ENCODE results near the gene PELI2.

PELI2 gene

GRCh38 chr14:56205881-56206280 is 87.7 kb downstream of the PELI2 start:
- DNase-seq (ENCODE audit: low read depth in 2 of 2): no peak

- no peak for DNase-seq (ENCODE audit: low read depth in 2 of 2)
Observed at GRCh38 chr14:56206596-56206995, 88.4 kb downstream of the PELI2 start.

- no peak for DNase-seq (ENCODE audit: low read depth in 2 of 2)
Observed at GRCh38 chr14:56207626-56208292, 89.5 kb downstream of the PELI2 start.

DNA sequence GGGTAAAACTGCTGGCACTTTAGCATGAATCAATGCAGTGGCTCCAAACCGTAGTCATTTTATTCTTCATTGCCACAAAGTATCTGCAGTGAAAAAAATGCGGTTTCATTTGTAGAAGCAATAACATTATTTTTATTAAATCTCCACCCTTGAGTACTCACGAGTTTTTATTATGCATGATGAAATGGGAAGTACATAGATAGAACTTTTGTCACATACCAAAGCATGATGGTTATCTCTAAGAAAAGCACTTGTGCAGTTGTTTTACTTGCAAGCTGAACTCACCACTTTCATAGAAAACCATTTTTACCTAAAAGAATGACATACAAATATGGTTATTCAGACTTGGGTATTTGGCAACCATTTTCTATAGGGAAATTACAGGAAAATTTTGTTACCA is 90.3 kb downstream of the PELI2 start:
- DNase-seq (ENCODE audit: low read depth in 2 of 2): no peak

DNA sequence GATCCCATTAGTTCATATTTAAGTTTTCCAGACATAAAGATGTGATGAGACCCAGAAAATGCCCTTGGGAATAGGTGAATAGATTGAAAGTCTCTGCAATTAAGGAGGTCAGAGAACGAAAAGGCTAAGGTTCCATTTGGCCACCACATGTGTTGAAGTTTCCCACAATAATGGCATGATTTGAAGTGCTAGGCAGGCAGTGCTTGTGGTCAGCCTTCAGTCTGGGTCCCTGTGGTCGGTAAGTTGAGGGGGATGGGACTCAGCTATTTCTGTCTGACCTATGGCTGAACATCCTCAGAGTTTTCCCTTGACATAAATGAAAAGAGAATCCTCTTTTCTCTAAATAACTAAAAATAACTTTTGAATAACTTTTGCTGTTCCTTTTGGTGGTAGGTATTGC is 92.4 kb downstream of the PELI2 start:
- no peak for DNase-seq (ENCODE audit: low read depth in 2 of 2)

- DNase-seq (ENCODE audit: low read depth in 2 of 2): no peak
Observed at GRCh38 chr14:56211084-56211483, 92.9 kb downstream of the PELI2 start.

- no peak for DNase-seq (ENCODE audit: low read depth in 2 of 2)
Observed at GRCh38 chr14:56211844-56212243, 93.6 kb downstream of the PELI2 start.

DNA sequence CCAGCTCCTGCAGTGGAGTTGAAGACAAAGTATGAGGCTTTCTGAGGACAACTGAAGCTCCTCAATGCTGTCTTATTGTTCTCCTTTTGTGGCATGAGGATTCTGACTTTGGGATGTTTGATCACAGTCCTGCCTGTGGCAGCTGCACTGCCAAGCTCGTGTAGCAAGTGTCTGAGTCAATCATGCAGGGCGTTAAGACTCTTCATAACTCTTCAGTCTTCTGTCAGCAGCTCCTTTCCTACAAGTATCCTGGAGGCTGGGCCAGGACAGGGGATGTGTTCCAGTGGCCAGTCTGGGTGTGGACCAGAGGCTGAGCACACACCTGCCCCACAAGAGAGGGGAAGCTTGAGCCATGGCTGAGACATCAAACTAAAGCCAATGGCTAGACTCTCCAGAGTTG is 94.3 kb downstream of the PELI2 start:
- no peak for DNase-seq (ENCODE audit: low read depth in 2 of 2)

DNA sequence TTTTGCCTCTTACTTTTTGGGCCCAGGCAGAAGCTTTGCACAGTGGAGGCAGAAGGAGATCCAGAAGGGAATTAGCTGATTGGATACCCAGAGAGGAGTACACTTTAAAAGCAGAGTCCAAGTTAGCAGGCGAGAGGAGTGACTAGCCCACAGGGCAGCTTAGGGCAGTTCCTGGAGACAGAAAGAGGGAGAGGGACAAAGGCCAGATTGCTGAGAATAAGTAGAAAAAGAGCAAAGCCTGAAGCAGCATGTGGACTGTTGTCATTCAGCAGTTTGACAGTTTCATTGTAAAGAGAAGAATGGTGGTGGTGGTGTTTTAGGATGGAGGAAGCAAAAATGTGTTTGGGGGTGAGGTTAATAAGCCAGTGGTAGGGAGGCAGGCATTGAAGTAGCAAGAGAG is 95.1 kb downstream of the PELI2 start:
- DNase-seq (ENCODE audit: low read depth in 2 of 2): no peak

DNA sequence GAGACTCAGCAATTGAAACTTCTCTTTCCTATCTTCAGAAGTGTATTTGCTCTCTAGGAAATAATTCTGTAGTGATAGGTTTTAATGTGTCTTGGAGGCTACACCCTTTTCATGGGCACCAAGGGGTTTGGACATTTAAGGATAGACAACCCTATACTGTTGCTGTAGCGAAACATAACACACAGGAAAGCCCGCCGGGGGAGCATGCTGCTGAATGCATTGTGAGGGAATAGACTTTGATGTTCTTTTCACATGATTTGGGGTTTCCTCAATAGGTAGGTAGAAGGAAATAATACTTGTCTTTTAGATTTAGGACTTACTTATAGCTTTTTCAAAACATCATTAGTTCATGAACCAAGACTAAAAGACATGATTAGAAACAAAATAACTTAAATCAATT is 97.0 kb downstream of the PELI2 start:
- DNase-seq (ENCODE audit: low read depth in 2 of 2): no peak

GRCh38 chr14:56216626-56217379 is 98.6 kb downstream of the PELI2 start:
- no peak for DNase-seq (ENCODE audit: low read depth in 2 of 2)

GRCh38 chr14:56217380-56218045 is 99.3 kb downstream of the PELI2 start:
- DNase-seq (ENCODE audit: low read depth in 2 of 2): no peak

GRCh38 chr14:56219666-56220413 is 101.6 kb downstream of the PELI2 start:
- no peak for DNase-seq (ENCODE audit: low read depth in 2 of 2)

GRCh38 chr14:56221382-56222128 is 103.3 kb downstream of the PELI2 start:
- no peak for DNase-seq (ENCODE audit: low read depth in 2 of 2)

DNA sequence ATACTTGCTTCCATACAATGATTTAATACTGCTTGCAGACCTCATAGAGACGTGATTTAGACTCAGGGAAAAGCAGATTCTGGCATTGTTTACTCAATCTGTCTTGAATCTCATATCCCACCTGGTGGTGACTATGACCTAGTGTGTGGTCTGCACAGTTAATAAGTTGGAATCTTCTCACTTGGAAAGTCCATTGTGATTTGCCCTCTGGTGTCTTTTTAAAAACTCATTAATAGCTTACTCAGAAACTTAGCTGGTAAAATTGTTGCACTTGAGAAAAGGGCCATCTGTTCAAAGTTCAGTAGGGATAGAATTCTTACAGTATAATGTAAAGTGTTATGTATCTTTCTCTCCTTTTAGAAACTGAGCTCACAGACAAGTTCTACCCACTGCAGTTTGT is 106.0 kb downstream of the PELI2 start:
- DNase-seq (ENCODE audit: low read depth in 2 of 2): no peak

- DNase-seq (ENCODE audit: low read depth in 2 of 2): no peak
Observed at GRCh38 chr14:56224691-56225681, 106.8 kb downstream of the PELI2 start.

DNA sequence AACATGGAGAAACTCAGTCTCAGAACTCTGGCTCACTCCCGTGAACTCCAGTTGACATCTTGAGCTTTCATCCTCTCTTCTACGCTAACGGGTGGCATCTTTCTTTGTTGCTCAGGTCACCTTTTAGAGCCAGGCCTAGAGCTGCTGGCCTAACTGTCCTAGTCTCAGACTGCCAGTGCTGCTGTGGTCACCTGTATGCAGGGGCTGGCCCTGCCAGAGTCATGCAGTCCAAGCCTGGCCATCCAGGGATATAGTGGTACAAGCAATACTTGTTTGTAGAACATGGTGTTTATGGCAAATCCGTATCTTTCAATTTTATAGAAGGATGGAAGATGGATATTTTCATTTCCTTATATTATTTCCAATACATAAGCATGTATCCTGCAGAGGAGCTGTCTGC is 117.2 kb downstream of the PELI2 start:
- DNase-seq (ENCODE audit: low read depth in 2 of 2): no peak

- no peak for DNase-seq (ENCODE audit: low read depth in 2 of 2)
Observed at GRCh38 chr14:56237398-56237797, 119.2 kb downstream of the PELI2 start.

GRCh38 chr14:56241461-56241860 is 123.2 kb downstream of the PELI2 start:
- no peak for DNase-seq (ENCODE audit: low read depth in 2 of 2)

- no peak for DNase-seq (ENCODE audit: low read depth in 2 of 2)
Observed at GRCh38 chr14:56243110-56243509, 124.9 kb downstream of the PELI2 start.
